ENCODE results near the gene KCNQ1OT1. TPM values are rescaled to one million over a fixed set of nuclear protein-coding genes. Genes with fewer than 3 reads are reported as not detected.
"Not testable (repeated sequence)": the region's sequence is repeated elsewhere in the genome, so short reads cannot be mapped to it uniquely, and the experiment has no call there.

KCNQ1OT1 gene
- total and polyA plus RNA-seq, 7 donors, result 0.01 to 0.56 (median 0.30) TPM

DNA sequence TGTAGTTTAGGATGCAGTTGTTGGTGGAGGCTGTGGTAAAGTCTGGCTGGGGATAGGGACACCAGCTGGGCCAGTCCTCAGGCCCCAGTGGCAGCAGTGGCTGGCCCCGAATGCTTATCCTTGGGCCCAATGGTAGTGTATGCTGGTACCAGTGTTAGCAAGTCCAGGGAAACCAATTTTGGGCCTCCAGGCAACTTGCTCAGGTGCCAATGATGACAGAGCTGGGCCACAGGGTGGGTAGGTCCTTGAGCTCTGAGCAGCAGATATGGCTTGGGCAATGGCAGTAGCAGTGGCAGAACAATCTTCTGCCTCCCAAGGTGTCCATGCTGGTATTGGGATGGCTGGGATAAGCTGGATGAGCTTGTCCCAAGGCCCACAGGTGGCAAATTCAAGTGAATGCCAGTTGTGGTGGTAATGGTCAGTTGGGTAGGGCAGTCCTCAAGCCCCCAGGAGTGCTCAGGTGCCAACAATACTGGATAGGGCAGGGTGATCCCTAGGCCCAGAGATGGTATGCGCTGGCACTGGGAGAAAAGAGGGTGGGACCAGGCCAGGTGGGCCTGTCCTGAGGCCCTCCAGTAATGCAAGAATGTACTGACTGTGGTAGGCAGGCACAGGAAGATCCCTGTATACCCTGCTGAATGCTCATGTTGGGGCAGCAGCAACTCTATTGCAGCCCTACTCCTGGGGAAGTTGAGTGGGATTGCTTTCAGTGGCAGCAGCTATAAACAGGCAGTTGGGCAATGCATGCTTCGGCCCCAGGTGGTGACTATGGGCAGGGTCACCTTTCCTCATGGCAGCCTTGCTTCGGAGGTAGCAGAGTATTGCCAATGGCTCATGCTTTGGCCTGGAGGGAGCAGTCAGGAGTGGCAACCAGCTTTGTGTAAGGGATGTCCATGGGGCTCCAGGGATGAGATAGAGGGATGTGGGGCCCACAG is 54.7 kb downstream of the KCNQ1OT1 start:
- H3K27me3 ChIP-seq (ENCODE audit: insufficient read depth in 3 of 3, low read length in 2 of 3), result no peaks in the 10 kb centered on the region
- no peak overlapping the region for H3K4me3 ChIP-seq
- DNase-seq (no peak), ATAC-seq (no peak)
- 94 to 100% (median 98%) methylated on average over 4 of the region's 4 CpGs for WGBS, 3 donors
- no peaks in the 10 kb centered on the region for H3K4me1 ChIP-seq
- intact Hi-C loops (cut with DNase I), result no loop called here
- TF ChIP-seq CTCF (IDR thresholded peaks at IDR 0.05), result no peak
- H3K9me3 ChIP-seq, result peaks cover 77% of the 10 kb centered on the region
- no peaks in the 10 kb centered on the region for H3K36me3 ChIP-seq (ENCODE audit: insufficient read depth in 1 of 2, low read depth in 1 of 2)
- H3K27ac ChIP-seq, result no peak overlapping the region

DNA sequence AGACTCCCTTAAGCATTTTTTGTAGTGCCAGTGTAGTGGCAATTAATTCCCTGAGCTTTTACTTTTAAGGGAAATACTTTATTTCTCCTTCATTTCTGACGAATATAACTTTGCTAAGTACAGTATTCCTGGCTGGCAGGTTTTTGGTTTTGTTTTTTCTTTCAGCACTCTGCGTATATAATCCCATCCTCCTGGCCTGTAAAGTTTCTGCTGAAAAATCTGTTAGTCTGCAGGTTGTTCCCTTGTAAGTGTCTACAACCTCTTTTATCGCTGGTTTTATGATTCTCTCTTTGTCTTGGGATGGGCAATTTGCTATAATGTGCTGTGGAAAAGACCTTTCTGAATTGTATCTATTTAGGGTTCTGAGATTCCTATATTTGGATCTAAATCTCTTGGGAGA is 56.0 kb downstream of the KCNQ1OT1 start:
- Histone ChIP-seq H3K4me3 (no peak overlapping the region), H3K4me1 (no peaks in the 10 kb centered on the region), H3K27me3 (ENCODE audit: insufficient read depth in 3 of 3, low read length in 2 of 3) (no peaks in the 10 kb centered on the region), H3K9me3 (peaks cover 71% of the 10 kb centered on the region), H3K36me3 (ENCODE audit: insufficient read depth in 1 of 2, low read depth in 1 of 2) (no peaks in the 10 kb centered on the region), H3K27ac (no peak overlapping the region)
- intact Hi-C loops (cut with DNase I), result no loop called here
- ATAC-seq, result no peak
- TF ChIP-seq CTCF (IDR thresholded peaks at IDR 0.05), result no peak
- 90% methylated on average over 3 of the region's 3 CpGs for WGBS, 3 donors
- DNase-seq, result no peak

- Histone ChIP-seq H3K4me1 (no peaks in the 10 kb centered on the region), H3K27me3 (ENCODE audit: insufficient read depth in 3 of 3, low read length in 2 of 3) (no peaks in the 10 kb centered on the region), H3K36me3 (ENCODE audit: insufficient read depth in 1 of 2, low read depth in 1 of 2) (no peaks in the 10 kb centered on the region), H3K9me3 (peaks cover 58% of the 10 kb centered on the region), H3K27ac (no peak overlapping the region), H3K4me3 (no peak overlapping the region)
- ATAC-seq (no peak), DNase-seq (no peak)
- no peak for TF ChIP-seq CTCF (IDR thresholded peaks at IDR 0.05)
- 78 to 86% (median 80%) methylated on average over 1 of the region's 1 CpG for WGBS, 3 donors
- intact Hi-C loops (cut with DNase I), result no loop called here
Observed at GRCh38 chr11:2641623-2642022, 58.2 kb downstream of the KCNQ1OT1 start.

GRCh38 chr11:2639763-2640162 is 60.0 kb downstream of the KCNQ1OT1 start:
- H3K4me1 ChIP-seq; H3K36me3 ChIP-seq (ENCODE audit: insufficient read depth in 1 of 2, low read depth in 1 of 2); ATAC-seq; H3K27ac ChIP-seq; intact Hi-C loops (cut with DNase I); H3K4me3 ChIP-seq; H3K27me3 ChIP-seq (ENCODE audit: insufficient read depth in 3 of 3, low read length in 2 of 3); DNase-seq: not testable (repeated sequence)
- 93 to 95% (median 95%) methylated on average over 11 to 13 of the region's 13 CpGs for WGBS, 3 donors
- H3K9me3 ChIP-seq, result peaks cover 44% of the 10 kb centered on the region

DNA sequence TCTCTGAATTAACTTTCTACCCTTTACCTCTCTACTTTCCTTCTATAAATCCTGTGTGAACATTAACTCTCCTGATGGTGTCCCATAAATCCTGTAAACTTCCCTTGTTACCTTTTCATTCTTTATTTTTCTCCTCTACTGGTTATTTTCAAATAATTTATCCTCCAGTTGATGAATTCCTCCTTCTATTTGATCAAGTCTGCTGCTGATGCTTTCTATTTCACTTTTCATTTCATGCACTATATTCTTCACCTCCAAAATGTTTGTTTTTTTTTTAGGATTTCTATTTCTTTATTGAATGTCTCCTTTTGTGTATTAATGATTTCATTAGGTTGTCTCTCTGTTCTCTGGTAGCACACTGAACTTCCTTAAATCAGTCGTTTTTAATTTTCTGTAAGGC is 68.6 kb downstream of the KCNQ1OT1 start:
- no peak for ATAC-seq
- H3K4me1 ChIP-seq, result no peaks in the 10 kb centered on the region
- no peak overlapping the region for H3K27ac ChIP-seq
- 52 to 67% (median 65%) methylated on average over 1 of the region's 1 CpG for WGBS, 3 donors
- no peak for TF ChIP-seq CTCF (IDR thresholded peaks at IDR 0.05)
- intact Hi-C loops (cut with DNase I), result no loop called here
- DNase-seq, result no peak
- H3K9me3 ChIP-seq, result peaks cover 43% of the 10 kb centered on the region
- H3K36me3 ChIP-seq (ENCODE audit: insufficient read depth in 1 of 2, low read depth in 1 of 2), result no peaks in the 10 kb centered on the region
- no peak overlapping the region for H3K4me3 ChIP-seq
- no peaks in the 10 kb centered on the region for H3K27me3 ChIP-seq (ENCODE audit: insufficient read depth in 3 of 3, low read length in 2 of 3)

Data from psoas muscle (tissue), 8 donors.